Measurements from ENCODE around the gene PSTPIP1. TPM values are rescaled to one million over a fixed set of nuclear protein-coding genes. Genes with fewer than 3 reads are reported as not detected.
A peak's percentile ranks its signal among the peaks of the same experiment; 100 is the strongest.

The PSTPIP1 gene
- total RNA-seq, 1 donor from 2014 or later: 12.8 TPM

DNA sequence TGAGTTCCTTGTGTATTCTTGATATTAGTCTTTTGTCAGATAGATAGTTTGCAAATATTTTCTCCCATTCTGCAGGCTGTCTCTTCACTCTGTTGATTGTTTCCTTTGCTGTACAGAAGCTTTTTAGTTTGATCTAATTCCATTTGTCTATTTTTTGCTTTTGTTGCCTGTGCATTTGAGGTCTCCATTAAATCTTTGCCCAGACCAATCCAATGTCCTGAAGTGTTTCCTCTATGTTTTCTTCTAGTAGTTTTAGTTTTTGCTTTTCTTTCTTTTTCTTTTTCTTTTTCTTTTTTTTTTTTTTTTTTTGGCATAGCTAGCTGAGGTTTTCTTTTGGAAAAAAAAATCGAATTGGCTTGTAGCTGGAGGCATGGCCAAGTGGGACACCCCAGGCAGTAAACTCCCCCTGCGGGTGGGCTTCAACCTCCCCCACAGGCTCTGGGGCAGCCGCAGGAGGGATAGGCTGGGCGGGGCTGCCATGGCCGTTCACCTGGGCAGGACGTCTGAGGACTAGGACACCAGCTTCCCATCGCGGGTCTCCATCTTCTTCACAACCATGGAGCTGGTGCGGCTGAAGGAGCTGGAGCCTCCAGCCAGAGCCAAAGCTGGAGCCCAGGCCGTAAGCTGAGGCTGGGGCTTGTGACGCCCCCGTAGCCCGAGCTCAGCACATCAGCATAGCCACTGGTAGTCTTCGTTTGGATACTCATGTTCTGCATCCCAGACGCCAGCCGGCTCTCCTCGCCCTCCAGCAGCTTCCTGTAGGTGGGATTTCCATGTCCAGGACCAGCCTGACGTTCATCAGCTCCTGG lies 16.2 kb upstream of the PSTPIP1 start:
- no peak for DNase-seq (ENCODE audit: low spot score)

DNA sequence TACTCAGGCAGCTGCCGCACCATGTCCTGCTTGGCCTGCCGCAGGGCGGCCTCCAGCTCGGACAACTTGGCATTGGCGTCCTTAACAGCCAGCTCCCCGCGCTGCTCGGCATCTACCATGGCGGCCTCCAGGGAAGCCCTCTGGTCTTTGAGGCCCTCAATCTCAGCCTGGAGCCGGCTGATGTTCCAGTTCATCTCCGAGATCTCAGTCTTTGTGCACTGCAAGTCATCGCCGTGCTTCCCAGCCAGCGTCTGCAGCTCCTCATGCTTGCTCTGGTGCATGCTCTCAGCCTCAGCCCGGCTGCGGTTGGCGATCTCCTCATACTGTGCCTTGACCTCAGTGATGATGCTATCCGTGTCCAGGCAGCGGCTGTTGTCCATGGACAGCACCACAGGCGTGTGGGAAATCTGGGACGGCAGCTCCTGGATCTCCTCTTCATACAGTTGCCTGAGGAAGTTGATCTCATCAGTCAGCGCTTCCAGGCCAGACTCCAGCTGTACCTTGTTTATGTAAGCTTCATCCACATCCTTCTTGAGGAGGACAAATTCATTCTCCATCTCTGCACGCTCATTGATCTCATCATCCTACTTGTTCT lies 15.5 kb upstream of the PSTPIP1 start:
- no peak for DNase-seq (ENCODE audit: low spot score)

GRCh38 chr15:76979996-76980520 lies 14.9 kb upstream of the PSTPIP1 start:
- no peak for DNase-seq (ENCODE audit: low spot score)

DNA sequence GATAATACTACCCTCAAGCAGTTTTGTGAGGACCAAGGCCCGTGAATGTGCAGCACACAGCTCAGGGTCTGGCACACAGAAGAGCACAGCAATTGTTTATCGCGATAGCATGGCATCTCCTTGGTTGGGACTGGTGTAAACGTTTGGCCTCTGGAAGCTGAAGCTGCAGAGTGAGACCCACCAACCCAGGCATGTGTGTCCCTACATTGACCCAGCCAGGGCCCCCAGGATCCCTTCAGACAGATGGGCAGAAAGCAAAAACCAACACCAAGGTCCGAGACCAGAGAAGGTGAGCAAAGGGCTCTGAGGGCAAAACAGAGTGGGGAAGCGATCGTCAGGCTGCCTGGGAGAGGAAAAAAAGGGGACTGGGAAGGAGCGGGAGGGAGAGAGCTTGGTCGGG lies 12.6 kb upstream of the PSTPIP1 start:
- DNase-seq (ENCODE audit: low spot score): no peak

DNA sequence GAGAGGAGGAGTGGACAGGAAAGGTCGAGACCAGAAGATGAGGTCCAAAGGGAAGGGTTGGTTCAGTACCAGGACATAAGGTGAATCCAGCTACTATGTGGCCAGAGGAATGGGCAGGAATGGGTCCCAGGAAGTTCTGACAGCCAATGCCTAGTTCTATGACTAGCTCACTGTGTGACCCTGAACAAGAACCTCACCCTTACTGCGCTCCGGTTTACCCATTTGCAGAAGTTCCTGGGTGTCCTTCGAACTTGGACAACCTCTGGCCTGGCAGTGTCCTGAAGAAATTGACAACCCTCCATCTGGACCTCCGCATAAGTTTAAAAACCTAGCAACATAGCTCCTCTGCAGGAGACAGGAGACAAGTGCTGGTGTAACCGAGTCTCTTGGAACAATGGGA lies 12.2 kb upstream of the PSTPIP1 start:
- no peak for DNase-seq (ENCODE audit: low spot score)

DNA sequence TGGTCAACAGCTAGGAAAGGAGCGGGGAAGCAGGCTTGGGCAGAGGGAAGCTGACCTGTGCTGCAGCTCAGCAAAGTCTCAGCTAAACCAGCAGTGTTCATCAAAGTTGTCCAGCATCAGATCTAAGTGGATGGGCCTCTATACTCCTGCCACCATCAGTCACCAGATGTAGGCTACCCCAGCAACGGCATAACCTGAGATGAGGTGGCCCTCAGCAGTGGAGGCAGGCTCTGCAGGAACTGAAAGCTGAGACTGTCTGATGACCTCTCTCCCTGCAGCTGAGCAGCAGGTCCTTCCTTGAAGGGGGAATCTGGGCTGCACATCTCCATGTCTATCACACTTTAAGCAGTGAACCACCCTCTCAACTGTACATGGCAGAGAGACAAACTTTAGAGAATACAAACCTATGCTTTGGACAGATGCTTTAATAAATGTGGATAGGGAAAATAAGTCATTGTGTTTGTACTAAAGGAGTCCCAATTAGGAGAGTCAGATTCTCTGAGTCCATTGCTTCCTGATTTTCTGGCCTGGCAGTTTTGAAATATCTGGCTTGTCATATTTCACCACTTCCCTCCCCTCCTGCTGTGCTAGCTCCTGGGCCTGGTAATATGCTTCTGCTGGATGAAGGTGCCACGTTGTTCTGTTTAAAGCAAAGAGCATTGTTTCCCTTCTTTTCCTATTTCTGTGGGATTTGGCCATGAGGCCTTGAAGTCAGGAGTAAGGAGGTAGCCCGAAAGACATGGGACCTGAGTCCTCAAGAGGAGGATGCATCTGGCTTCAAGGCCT lies 11.1 kb upstream of the PSTPIP1 start:
- DNase-seq (ENCODE audit: low spot score): no peak

GRCh38 chr15:76986743-76987142 lies 8.2 kb upstream of the PSTPIP1 start:
- DNase-seq (ENCODE audit: low spot score): no peak

- no peak for DNase-seq (ENCODE audit: low spot score)
Measured at GRCh38 chr15:76987276-76987675, 7.7 kb upstream of the PSTPIP1 start.

DNA sequence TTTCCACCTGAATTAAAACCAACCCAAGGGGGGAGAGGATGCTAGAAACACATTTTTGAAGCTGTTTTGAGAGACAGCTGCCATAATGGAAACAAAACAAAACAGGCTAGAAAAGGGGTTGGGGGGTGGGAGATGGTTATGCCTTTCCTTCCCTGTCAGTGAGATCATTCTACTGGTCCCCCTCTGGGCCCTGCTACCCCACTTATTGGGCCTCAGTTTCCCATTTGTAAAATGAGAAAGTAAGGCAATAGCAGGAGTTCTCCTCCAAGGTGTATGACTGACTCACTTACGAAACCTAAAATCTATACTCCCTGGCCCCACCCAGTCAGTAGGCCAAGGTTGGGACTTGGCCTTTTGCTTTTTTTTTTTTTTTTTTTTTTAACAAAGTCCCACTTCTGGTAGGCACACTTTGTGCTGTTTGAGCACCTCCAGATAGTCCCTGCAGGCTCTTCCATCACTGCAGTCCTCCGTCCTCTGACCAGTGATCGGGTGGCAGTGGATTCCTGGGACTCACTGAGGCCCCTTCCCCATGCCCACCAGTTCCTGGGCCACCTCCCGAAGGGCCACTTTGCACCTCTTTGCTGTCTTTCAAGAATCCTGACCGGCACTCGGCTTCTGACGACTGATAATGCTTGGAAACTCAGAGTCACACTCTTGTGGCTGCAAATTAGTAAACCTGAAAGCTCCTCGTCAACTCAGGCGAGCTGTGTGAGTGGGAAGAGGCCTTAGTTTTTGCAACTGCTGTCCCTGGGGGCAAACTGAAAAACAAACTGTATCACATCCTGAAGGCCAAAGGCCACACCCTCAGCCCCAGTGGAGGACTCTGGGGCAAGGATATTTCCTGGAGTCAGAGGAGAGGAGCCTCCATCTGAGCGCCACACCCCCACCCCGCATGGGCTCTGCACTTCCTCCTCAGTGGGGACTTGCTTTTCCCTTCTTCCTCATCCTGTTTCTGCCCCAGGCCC lies 6.7 kb upstream of the PSTPIP1 start:
- DNase-seq (ENCODE audit: low spot score): peak; percentile 26

- peak; percentile 29 for DNase-seq (ENCODE audit: low spot score)
Measured at GRCh38 chr15:76988867-76989780, 5.8 kb upstream of the PSTPIP1 start.

- DNase-seq (ENCODE audit: low spot score): no peak
Measured at GRCh38 chr15:76991048-76991447, 3.9 kb upstream of the PSTPIP1 start.

GRCh38 chr15:76991741-76992645 lies 2.9 kb upstream of the PSTPIP1 start:
- DNase-seq (ENCODE audit: low spot score): no peak

- DNase-seq (ENCODE audit: low spot score): no peak
Measured at GRCh38 chr15:76993114-76993725, 1.7 kb upstream of the PSTPIP1 start.

GRCh38 chr15:76994001-76994400 lies 925 bp upstream of the PSTPIP1 start:
- peak; percentile 39 for DNase-seq (ENCODE audit: low spot score)

DNA sequence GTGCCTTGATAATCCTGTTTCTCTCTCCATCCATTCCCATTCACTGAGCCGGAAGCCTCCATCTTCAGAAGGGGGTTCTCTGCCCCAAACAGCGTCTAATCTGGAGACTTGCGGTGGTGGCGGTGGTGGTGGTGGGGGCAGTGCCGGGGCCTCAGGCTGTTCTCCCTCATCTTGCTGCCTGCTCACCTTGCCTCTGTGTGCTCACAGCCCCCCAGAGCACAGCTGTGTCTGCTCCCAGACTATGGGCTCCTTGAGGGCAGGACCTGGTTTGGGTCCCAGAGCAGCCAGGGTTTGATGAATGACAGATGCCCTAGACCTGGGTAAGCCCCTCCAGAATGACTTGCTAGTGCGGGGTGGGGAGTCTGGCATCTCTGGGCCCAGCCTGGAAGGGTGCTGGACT lies 430 bp upstream of the PSTPIP1 start:
- DNase-seq (ENCODE audit: low spot score): no peak

DNA sequence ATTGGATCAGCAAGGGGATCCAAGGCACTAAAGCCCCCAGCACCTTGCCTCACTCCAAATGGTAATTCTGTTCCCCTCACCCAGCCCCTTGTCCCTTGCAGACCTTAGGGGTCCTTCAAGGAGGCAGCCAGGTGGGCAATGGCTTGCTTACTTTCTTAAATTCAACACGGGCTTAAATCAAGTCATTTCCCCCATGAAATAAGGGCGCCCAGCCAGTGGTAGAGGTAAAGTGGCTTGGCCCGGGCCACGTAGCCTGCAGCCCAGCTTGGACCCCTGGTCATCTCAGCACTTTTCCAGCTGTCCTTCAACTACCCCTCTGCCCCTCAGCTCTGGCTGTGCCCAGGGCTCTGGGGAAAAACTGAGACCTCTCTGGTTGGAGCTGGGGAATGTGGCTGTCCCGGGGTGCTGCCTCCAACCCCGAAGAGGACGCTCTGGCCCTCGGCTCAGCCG lies 1.2 kb downstream of the PSTPIP1 start:
- DNase-seq (ENCODE audit: low spot score): no peak

GRCh38 chr15:76996526-76997401 lies 1.8 kb downstream of the PSTPIP1 start:
- no peak for DNase-seq (ENCODE audit: low spot score)

Measured in umbilical cord (tissue), 2 donors.